Hepatocyte (in vitro differentiated cells): ENCODE results near the gene NMNAT2. TPM values are rescaled to one million over a fixed set of nuclear protein-coding genes. Genes with fewer than 3 reads are reported as not detected.

Source experiments
- DNase-seq: peaks from one replicate; pipeline ENCODE4 v3.0.0-alpha.2; 2016; ENCODE audit warnings: low spot score
- H2AFZ ChIP-seq: fragments of 200-600 bp; sonication (generic); 2 replicates; pipeline ENCODE4 v1.6.0; 2016; ENCODE audit warnings: antibody characterized with exemption, mild to moderate bottlenecking
- H3K27ac ChIP-seq: fragments of 200-600 bp; sonication (generic); 2 replicates; pipeline ENCODE4 v1.5.1; 2016; ENCODE audit warnings: mild to moderate bottlenecking
- H3K27me3 ChIP-seq: fragments of 200-600 bp; sonication (generic); 2 replicates; pipeline ENCODE4 v1.6.1; 2016
- H3K36me3 ChIP-seq: fragments of 200-600 bp; sonication (generic); replicated peaks from 2 replicates; pipeline ENCODE4 v1.5.1; 2016; ENCODE audit warnings: low read depth; ENCODE audit not compliant: insufficient read depth
- H3K4me1 ChIP-seq: fragments of 200-600 bp; sonication (generic); 2 replicates; pipeline ENCODE4 v1.5.1; 2016; ENCODE audit warnings: mild to moderate bottlenecking, moderate library complexity; ENCODE audit not compliant: insufficient read depth
- H3K4me2 ChIP-seq: fragments of 200-600 bp; sonication (generic); 2 replicates; pipeline ENCODE4 v1.6.0; 2016
- H3K4me3 ChIP-seq: fragments of 200-600 bp; sonication (generic); 2 replicates; pipeline ENCODE4 v1.5.1; 2016; ENCODE audit warnings: mild to moderate bottlenecking
- H3K79me2 ChIP-seq: fragments of 200-600 bp; sonication (generic); 2 replicates; pipeline ENCODE4 v1.6.0; 2017; ENCODE audit warnings: mild to moderate bottlenecking
- H3K9me2 ChIP-seq: fragments of 200-600 bp; sonication (generic); replicated peaks from 2 replicates; pipeline ENCODE4 v1.6.0; 2017; ENCODE audit warnings: mild to moderate bottlenecking; ENCODE audit not compliant: insufficient read depth
- H3K9me3 ChIP-seq: fragments of 200-600 bp; sonication (generic); 2 replicates; pipeline ENCODE4 v1.5.1; 2016; ENCODE audit warnings: low read depth, mild to moderate bottlenecking
- H4K20me1 ChIP-seq: fragments of 200-600 bp; sonication (generic); 2 replicates; pipeline ENCODE4 v1.6.0; 2016; ENCODE audit warnings: mild to moderate bottlenecking; ENCODE audit not compliant: insufficient read depth, poor library complexity, severe bottlenecking
- CTCF ChIP-seq: fragments of 200-600 bp; sonication (generic); IDR thresholded peaks from 2 replicates; pipeline ENCODE4 v1.5.1; 2016; ENCODE audit warnings: antibody characterized with exemption, mild to moderate bottlenecking; ENCODE audit not compliant: poor library complexity
- EZH2 ChIP-seq: fragments of 200-600 bp; sonication (generic); IDR thresholded peaks from 2 replicates; pipeline ENCODE4 v1.6.1; 2016; ENCODE audit warnings: antibody characterized with exemption, mild to moderate bottlenecking, borderline replicate concordance
- EZH2phosphoT487 ChIP-seq: fragments of 200-600 bp; sonication (generic); IDR thresholded peaks from one replicate; pipeline ENCODE4 v1.6.1; 2018; ENCODE audit warnings: antibody characterized with exemption, mild to moderate bottlenecking, low read depth, moderate library complexity; ENCODE audit not compliant: unreplicated experiment, severe bottlenecking
- WGBS: methylation state at CpG from one replicate; pipeline ENCODE4 v1.1.6; 2016; ENCODE audit warnings: low lambda C conversion rate; ENCODE audit errors: missing lambda C conversion rate; 5-methylcytosine and 5-hydroxymethylcytosine counted together
- polyA plus RNA-seq: library from polyadenylated mRNA; unstranded; fragments of >200 nt; fragmentation: Nextera tagmentation; extraction: Ambion mirVana; gene quantifications from 2 replicates; pipeline ENCODE4 v1.2.1, GENCODE V29; 2016
- total RNA-seq: library from RNA; depleted of rRNA; stranded (reverse); fragments of >200 nt; gene quantifications from 2 replicates; pipeline ENCODE4 v1.2.3, GENCODE V29; 2014

The NMNAT2 gene
- total and polyA plus RNA-seq, 2 experiments from 2014 or later, result 0.66 to 1.00 TPM

DNA sequence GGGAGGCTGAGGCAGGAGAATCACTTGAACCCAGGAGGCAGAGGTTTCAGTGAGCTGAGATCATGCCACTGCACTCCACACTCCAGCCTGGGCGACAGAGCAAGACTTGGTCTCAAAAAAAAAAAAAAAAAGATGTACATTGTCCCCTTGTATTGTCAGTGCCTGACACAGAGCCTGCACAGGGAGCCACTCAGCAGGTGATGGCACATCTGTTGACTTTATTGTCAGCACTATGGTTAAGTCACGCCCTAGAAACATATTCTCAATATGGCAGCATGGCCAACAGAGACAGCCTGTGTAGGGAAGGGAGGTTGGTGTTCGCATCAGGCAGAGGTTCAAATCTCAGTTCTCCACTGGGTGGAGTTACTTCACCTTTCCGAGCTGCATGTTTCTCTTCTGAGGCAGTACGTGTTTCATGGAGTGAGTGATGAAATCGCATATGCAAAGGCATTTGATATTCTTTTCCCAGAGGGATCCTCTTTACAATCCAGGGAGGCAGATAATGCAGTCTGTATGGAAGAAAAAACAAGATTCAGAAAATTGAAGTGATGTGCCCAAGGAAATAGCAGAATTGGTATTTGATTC is 211.6 kb downstream of the NMNAT2 start:
- no peaks in the 10 kb centered on the region for H3K4me1 ChIP-seq
- no peak overlapping the region for H3K4me3 ChIP-seq
- no peaks in the 10 kb centered on the region for H3K27me3 ChIP-seq
- no peak overlapping the region for H3K4me2 ChIP-seq
- H3K36me3 ChIP-seq, result no peaks in the 10 kb centered on the region
- H3K9me3 ChIP-seq, result no peaks in the 10 kb centered on the region
- no peaks in the 10 kb centered on the region for H3K9me2 ChIP-seq
- no peak overlapping the region for H2AFZ ChIP-seq
- H3K79me2 ChIP-seq, result no peaks in the 10 kb centered on the region
- no peak for TF ChIP-seq EZH2
- TF ChIP-seq CTCF, result no peak
- TF ChIP-seq EZH2phosphoT487, result no peak
- H4K20me1 ChIP-seq, result no peaks in the 10 kb centered on the region
- WGBS, result 92% methylated on average over 6 of the region's 6 CpGs
- no peak for DNase-seq
- no peak overlapping the region for H3K27ac ChIP-seq

GRCh38 chr1:183205196-183205781 is 212.9 kb downstream of the NMNAT2 start:
- no peak for DNase-seq
- Histone ChIP-seq H3K9me3 (no peaks in the 10 kb centered on the region), H3K4me1 (no peaks in the 10 kb centered on the region), H4K20me1 (no peaks in the 10 kb centered on the region), H3K27me3 (no peaks in the 10 kb centered on the region), H3K4me2 (no peak overlapping the region), H3K36me3 (no peaks in the 10 kb centered on the region), H3K9me2 (no peaks in the 10 kb centered on the region), H3K4me3 (no peak overlapping the region), H3K79me2 (no peaks in the 10 kb centered on the region), H2AFZ (no peak overlapping the region), H3K27ac (peak overlapping the region; percentile 10)
- 90% methylated on average over 3 of the region's 3 CpGs for WGBS
- TF ChIP-seq EZH2phosphoT487, result no peak
- no peak for TF ChIP-seq EZH2
- TF ChIP-seq CTCF, result no peak

DNA sequence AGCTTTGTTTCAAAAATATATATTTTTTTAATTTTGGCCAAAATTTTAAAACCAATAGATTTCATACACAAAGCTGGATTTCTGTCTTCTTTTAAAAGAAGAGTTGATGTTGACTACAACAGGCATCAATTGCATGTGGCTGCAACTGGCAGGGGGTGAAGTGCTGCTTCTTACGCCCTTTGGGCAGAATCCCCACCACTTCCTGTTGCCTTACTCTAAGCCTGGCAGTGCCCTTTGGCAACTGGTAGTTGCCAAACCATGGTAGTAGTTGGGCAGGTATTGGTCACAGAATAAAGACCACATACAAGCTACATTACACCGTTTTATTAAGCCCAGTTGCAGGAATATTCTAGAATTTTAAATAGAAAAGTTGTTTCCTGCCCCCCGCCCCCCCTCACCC is 215.1 kb downstream of the NMNAT2 start:
- Histone ChIP-seq H3K9me2 (no peaks in the 10 kb centered on the region), H3K27ac (no peak overlapping the region), H3K4me2 (no peak overlapping the region), H3K27me3 (no peaks in the 10 kb centered on the region), H2AFZ (no peak overlapping the region), H3K4me1 (no peaks in the 10 kb centered on the region), H4K20me1 (no peaks in the 10 kb centered on the region), H3K79me2 (no peaks in the 10 kb centered on the region), H3K4me3 (no peak overlapping the region), H3K36me3 (no peaks in the 10 kb centered on the region), H3K9me3 (no peaks in the 10 kb centered on the region)
- no peak for DNase-seq
- WGBS, result 96% methylated on average over 3 of the region's 3 CpGs
- no peak for TF ChIP-seq CTCF
- no peak for TF ChIP-seq EZH2phosphoT487
- TF ChIP-seq EZH2, result no peak
